Adrenal gland (tissue), 5 donors: ENCODE results near the gene WFIKKN2.

ENCODE experiments used
- CTCF ChIP-seq, 6 experiments: fragments of 450-650 bp in 4 of 6; fragments of 200-600 bp in 2 of 6; sonication (generic) in 1 of 6; IDR thresholded peaks; 1 replicate in 5 of 6; 2 replicates in 1 of 6; pipeline versions ENCODE4 v1.5.1 to v1.8.0; 2016 to 2021; ENCODE audit warnings: antibody characterized with exemption in 6 of 6, mild to moderate bottlenecking in 2 of 6, moderate library complexity in 1 of 6
- POLR2A ChIP-seq, 2 donors: fragments of 450-650 bp; IDR thresholded peaks; one replicate each; pipeline ENCODE4 v1.6.1; 2017; ENCODE audit warnings: antibody characterized with exemption in 2 of 2, mild to moderate bottlenecking in 2 of 2, moderate library complexity in 1 of 2
- donor health status: DM: no; HTN: no; CAD: no.

DNA sequence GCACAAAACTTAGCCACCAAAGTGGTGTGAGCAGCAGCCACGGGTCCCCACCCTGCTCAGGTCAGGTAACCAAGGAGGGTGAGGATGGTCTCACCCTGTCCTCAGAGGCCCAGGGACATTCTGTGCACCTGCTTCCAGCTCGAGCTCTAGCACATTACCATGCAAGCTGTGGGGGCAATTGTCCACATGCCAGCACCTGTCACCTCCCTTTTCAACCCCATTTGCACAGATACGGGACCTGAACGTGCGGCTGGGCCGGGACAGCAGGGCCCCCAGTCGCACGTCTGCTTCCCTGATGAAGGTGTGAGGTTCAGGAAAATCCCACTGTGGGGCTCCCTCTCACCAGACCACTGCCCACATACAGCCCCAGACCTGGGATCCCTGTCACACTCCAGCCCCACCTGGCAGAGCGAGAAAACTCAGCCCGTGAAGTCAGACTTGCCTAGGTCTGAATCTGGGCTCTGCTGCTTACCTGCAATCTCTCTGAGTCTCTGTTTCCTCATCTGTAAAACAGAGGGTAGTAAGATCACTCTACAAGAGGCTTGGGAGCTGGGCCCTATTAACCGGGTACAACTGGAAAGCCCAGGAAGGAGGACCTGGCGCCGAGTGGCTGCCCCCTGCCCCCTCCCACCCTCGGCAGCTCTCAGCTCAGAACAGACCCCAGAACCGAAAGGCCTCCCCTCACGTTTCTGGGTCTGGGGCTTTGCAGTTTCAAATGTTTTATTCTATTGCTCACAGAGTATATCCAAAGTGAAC lies 7.9 kb downstream of the WFIKKN2 start:
- TF ChIP-seq CTCF (IDR thresholded peaks at IDR 0.05): no peak
- no peak for TF ChIP-seq POLR2A (IDR thresholded peaks at IDR 0.05)
